Peyer's patch (tissue), 4 donors: ENCODE measurements around the gene NWD2.
"Not testable (repeated sequence)": the region's sequence is repeated elsewhere in the genome, so short reads cannot be mapped to it uniquely, and the experiment has no call there.

ENCODE experiments used
- POLR2A ChIP-seq, 2 donors: fragments of 450-650 bp; IDR thresholded peaks; one replicate each; pipeline ENCODE4 v1.5.1; 2017; ENCODE audit warnings: antibody characterized with exemption in 2 of 2, mild to moderate bottlenecking in 2 of 2, moderate library complexity in 2 of 2
- TF ChIP-seq, protein P1 (sequence below), 6 experiments: fragments of 450-650 bp in 4 of 6; fragments of 200-600 bp in 2 of 6; sonication (generic) in 1 of 6; IDR thresholded peaks; one replicate each; pipeline ENCODE4 v1.5.1; 2017 to 2019; ENCODE audit warnings: antibody characterized with exemption in 6 of 6, mild to moderate bottlenecking in 3 of 6, moderate library complexity in 1 of 6

DNA sequence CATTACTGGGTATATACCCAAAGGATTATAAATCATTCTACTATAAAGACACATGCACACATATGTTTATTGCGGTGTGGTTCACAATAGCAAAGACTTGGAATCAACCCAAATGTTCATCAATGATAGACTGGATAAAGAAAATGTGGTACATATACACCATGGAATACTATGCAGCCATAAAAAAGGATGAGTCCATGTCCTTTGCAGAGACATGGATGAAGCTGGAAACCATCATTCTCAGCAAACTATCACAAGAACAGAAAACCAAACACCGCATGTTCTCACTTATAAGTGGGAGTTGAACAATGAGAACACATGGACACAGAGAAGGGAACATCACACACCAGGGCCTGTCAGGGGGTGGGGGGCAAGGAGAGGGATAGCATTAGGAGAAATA is 169.1 kb downstream of the NWD2 start:
- TF ChIP-seq POLR2A (IDR thresholded peaks at IDR 0.05), result not testable (repeated sequence)
- TF ChIP-seq, protein P1, sequence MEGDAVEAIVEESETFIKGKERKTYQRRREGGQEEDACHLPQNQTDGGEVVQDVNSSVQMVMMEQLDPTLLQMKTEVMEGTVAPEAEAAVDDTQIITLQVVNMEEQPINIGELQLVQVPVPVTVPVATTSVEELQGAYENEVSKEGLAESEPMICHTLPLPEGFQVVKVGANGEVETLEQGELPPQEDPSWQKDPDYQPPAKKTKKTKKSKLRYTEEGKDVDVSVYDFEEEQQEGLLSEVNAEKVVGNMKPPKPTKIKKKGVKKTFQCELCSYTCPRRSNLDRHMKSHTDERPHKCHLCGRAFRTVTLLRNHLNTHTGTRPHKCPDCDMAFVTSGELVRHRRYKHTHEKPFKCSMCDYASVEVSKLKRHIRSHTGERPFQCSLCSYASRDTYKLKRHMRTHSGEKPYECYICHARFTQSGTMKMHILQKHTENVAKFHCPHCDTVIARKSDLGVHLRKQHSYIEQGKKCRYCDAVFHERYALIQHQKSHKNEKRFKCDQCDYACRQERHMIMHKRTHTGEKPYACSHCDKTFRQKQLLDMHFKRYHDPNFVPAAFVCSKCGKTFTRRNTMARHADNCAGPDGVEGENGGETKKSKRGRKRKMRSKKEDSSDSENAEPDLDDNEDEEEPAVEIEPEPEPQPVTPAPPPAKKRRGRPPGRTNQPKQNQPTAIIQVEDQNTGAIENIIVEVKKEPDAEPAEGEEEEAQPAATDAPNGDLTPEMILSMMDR (IDR thresholded peaks at IDR 0.05), result not testable (repeated sequence)
